Activated CD8-positive, alpha-beta memory T cell treated with anti-CD3 and anti-CD28 coated beads, Interleukin-2, amount 50 U/mL, for 4 hours (primary cell): ENCODE measurements around the gene MAB21L1.

Experiments
- DNase-seq: peaks from one replicate; pipeline ENCODE4 v3.0.0-alpha.2; 2020

The MAB21L1 gene

GRCh38 chr13:35479038-35479492, 2.6 kb upstream of the MAB21L1 start:
- DNase-seq, result no peak

GRCh38 chr13:35478271-35479037, 2.0 kb upstream of the MAB21L1 start:
- DNase-seq, result no peak

GRCh38 chr13:35477386-35477946, 977 bp upstream of the MAB21L1 start:
- DNase-seq, result no peak

- DNase-seq, result no peak
These were observed 1.1 kb downstream of the MAB21L1 start for GRCh38 chr13:35475212-35475959.

- DNase-seq, result no peak
These were observed 1.8 kb downstream of the MAB21L1 start for GRCh38 chr13:35474496-35475211.

- no peak for DNase-seq
These were observed 2.7 kb downstream of the MAB21L1 start for GRCh38 chr13:35473802-35474201.

- no peak for DNase-seq
These were observed 3.2 kb downstream of the MAB21L1 start for GRCh38 chr13:35473206-35473775.

GRCh38 chr13:35472323-35472881, 4.1 kb downstream of the MAB21L1 start:
- no peak for DNase-seq

GRCh38 chr13:35471706-35472322, 4.7 kb downstream of the MAB21L1 start:
- DNase-seq, result no peak

GRCh38 chr13:35470671-35471661, 5.5 kb downstream of the MAB21L1 start:
- DNase-seq, result no peak

GRCh38 chr13:35469806-35470525, 6.5 kb downstream of the MAB21L1 start:
- no peak for DNase-seq

- DNase-seq, result no peak
These were observed 8.3 kb downstream of the MAB21L1 start for GRCh38 chr13:35468195-35468594.

- DNase-seq, result no peak
These were observed 11.1 kb downstream of the MAB21L1 start for GRCh38 chr13:35465371-35465770.

GRCh38 chr13:35460061-35460460, 16.4 kb downstream of the MAB21L1 start:
- no peak for DNase-seq

- DNase-seq, result no peak
These were observed 19.2 kb downstream of the MAB21L1 start for GRCh38 chr13:35457258-35457657.

- DNase-seq, result no peak
These were observed 21.5 kb downstream of the MAB21L1 start for GRCh38 chr13:35455022-35455421.

- DNase-seq, result no peak
These were observed 26.7 kb downstream of the MAB21L1 start for GRCh38 chr13:35449821-35450220.

GRCh38 chr13:35448465-35448864, 28.0 kb downstream of the MAB21L1 start:
- DNase-seq, result no peak
